NB4 (cell line): ENCODE results near the gene NAA40.

ENCODE experiments used
- DNase-seq: peaks from one replicate; pipeline ENCODE4 v3.0.0; 2010; ENCODE audit warnings: low read depth
- H3K4me3 ChIP-seq: one replicate; pipeline ENCODE4 v1.5.1; 2011; ENCODE audit warnings: mild to moderate bottlenecking, low read depth, low read length, moderate library complexity
- MYC ChIP-seq: IDR thresholded peaks from 2 replicates; pipeline ENCODE4 v1.6.1; 2011; ENCODE audit warnings: low read depth, low read length
- POLR2A ChIP-seq: IDR thresholded peaks from 2 replicates; pipeline ENCODE4 v1.6.1; 2011; ENCODE audit warnings: mild to moderate bottlenecking; ENCODE audit not compliant: insufficient read length; ENCODE audit errors: extremely low read depth
- TF ChIP-seq, protein P1 (sequence below): IDR thresholded peaks from one replicate; pipeline ENCODE4 v1.5.1; 2012; ENCODE audit warnings: low read depth, low read length
- TF ChIP-seq, protein P2 (sequence below): IDR thresholded peaks from 2 replicates; pipeline ENCODE4 v1.6.1; 2011; ENCODE audit warnings: low read depth, low read length

The NAA40 gene

DNA sequence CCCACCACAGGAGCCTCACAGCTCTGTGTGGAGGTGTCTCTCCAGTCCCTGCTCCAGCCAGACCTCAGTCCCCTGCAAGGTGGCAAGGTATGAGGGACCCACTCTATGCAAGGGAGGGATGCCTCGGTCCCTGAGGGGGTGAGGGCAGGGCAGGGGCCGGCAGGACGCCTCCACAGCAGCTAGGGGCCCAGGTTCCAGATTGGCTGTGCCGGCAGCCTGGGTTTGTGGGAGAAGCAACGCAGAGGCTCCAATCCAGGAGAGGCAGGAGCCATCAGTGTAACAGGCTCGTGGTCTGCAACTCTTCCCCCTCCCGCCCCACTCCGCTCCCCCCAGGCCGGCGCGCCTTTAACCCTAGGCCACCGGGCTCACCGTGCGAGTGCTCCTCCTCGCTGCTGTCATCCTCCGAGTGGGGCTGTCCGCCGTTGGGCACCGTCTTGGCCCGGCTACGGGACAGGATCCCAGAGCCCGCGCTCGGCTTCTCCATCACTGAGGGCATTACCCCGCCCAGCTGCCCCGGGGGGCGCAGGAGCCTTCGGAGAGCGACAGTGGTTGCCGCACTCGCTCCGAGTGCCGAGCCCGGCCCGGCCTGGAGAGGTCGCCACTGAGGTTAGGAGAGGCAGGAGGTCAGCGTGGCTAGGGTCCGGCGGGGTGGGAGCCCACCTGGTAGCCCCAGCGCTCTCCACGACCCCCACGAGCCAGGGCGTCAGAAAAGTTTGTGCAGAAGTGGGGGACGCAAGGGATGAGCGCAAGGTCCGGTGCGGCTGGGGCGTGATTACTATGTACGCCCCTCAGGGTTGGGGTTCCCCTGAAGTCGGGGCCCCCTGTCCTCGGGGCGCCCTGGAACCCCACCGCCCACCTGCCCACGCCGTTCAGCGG lies 22.6 kb upstream of the NAA40 start:
- TF ChIP-seq, protein P1, sequence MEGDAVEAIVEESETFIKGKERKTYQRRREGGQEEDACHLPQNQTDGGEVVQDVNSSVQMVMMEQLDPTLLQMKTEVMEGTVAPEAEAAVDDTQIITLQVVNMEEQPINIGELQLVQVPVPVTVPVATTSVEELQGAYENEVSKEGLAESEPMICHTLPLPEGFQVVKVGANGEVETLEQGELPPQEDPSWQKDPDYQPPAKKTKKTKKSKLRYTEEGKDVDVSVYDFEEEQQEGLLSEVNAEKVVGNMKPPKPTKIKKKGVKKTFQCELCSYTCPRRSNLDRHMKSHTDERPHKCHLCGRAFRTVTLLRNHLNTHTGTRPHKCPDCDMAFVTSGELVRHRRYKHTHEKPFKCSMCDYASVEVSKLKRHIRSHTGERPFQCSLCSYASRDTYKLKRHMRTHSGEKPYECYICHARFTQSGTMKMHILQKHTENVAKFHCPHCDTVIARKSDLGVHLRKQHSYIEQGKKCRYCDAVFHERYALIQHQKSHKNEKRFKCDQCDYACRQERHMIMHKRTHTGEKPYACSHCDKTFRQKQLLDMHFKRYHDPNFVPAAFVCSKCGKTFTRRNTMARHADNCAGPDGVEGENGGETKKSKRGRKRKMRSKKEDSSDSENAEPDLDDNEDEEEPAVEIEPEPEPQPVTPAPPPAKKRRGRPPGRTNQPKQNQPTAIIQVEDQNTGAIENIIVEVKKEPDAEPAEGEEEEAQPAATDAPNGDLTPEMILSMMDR = peak; percentile 71
- TF ChIP-seq MYC (no peak), POLR2A (no peak)
- TF ChIP-seq, protein P2, sequence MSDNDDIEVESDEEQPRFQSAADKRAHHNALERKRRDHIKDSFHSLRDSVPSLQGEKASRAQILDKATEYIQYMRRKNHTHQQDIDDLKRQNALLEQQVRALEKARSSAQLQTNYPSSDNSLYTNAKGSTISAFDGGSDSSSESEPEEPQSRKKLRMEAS = no peak
- DNase-seq = peak; percentile 79
- H3K4me3 ChIP-seq = peak overlapping the region; percentile 40

DNA sequence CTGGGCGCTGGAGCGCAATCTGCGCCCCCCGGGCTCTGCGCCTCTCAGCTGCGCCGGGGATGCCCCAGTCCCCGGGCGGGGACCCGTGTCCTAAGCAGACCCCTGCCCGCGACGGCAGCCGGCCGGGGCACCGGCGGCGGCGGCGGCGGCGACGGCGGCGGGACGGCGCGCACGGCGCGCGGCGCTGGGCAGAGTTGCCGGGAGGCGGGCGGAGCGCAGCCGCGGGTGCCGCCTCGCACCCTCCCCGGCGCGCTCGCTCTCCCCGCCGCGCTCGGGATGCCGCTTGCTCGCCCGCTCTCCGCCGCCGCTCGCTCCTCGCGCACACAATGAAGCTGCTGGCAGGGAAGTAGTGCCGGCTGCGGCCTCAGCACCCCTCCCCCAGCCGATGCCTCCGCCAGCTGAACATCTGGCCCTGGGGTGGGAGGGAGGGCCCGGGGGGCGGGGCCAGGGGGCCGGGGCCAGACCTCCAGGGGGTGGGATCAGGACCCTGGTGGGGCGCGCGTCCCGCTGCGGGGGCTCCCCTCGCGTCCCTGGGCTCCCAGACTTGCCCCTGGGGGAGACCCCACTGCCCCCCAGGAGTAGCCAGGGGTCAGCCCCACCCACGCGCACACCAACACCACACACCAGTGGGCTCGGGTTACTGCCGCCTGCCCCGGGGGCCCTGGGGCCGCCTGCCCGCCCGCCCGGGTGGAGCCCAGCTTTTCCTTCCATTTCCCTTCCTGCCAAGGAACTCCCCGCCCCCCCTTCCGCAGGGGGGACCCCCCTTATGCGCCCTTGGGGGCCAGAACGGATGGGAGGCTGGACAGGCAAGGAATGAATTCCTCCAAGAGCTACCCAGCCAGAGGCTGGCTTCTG lies 21.7 kb upstream of the NAA40 start, which contains the start of gene RCOR2:
Gene RCOR2 (minus strand): TSS at position 328 of the 855 bp plus-strand sequence. CDS start 708 bp downstream, outside the sequence.
- H3K4me3 ChIP-seq = peak within 1 kb of the TSS; percentile 54
- TF ChIP-seq, protein P1 = no peak
- peak; percentile 13 for TF ChIP-seq POLR2A
- peak; percentile 71 for TF ChIP-seq MYC
- TF ChIP-seq, protein P2 = peak; percentile 53
- DNase-seq = peak; percentile 94

DNA sequence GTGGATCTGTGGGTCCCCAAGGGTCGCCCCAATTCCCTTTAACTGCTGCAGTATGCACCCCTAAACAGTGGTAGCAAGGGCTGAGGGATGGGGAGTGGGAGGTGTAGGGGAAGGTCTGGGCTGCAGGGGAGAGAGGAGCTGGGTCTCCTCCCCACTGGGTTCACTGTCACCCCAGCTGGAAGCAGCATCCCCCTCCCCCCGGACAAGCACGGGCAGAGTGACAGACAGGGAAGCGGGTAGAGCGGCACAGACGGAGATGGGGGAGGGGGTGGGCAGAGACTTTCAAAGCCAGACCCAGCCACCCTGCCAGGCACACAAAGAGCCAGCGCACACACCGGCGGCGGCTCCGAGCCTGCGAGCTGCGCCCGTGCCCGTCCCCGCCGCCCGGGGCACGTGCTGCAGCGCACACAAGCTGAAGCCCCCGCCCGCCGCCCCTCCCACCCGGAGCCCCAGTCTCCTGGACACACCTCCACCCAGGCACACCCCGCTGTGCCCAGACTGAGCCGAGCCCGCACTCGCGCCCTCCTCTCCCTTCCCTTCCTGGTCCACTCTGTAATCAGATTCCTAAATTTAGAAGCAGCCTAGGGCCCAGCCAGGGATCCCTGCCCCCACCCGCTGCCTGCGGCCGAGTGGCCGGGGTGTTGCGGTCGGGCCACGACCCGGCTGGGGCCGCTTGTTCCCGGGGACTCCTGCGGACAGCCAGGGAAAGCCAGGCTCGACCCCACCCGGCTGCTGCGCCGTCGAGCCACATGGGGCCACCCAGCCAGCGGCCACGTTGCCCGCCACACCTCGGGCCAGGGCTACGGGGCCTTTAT lies 20.9 kb upstream of the NAA40 start:
- peak; percentile 83 for DNase-seq
- H3K4me3 ChIP-seq = peak overlapping the region; percentile 54

DNA sequence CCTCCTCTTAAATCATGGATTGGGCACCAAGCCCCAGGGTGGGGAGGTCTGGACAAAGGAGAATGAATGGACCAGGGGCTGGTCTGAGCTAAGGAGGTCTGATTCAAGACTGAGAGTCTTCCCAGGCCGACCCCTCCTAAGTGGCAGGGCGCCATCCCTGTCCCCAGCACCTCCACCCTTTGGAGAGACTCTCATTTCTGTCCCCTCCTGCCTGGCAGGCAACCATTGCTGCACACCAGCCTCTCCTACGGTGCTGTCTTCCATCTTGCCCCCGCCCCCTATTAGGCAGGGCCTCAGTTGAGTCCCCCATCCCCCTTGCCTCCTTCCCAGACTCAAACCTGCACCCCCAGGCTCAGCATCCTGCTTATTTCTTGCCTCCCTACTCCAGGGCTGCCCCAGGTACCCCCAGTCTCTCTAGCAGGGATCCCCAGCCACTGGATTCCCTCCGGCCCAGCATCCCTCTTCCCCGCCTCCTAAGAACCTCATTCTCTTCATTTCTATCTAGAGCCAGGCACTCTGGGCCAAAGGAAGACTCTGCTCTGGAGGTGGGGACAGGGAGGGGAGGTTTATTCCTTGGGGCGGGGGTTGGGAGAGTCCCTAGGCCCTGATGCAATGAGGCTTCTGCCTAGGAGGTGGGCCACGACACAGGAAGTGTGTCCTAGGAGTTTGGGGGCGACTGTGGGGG lies 20.2 kb upstream of the NAA40 start:
- peak; percentile 68 for DNase-seq
- TF ChIP-seq, protein P2 = 0 out of 2 replicates have a peak, but pooled peaks have one; percentile 23
- TF ChIP-seq MYC = no peak
- peak overlapping the region; percentile 25 for H3K4me3 ChIP-seq

More for the DNA sequence above, 20.9 kb upstream of the NAA40 start:
- TF ChIP-seq, protein P1 = no peak
- TF ChIP-seq, protein P2 = no peak
- TF ChIP-seq POLR2A = peak; percentile 10

DNA sequence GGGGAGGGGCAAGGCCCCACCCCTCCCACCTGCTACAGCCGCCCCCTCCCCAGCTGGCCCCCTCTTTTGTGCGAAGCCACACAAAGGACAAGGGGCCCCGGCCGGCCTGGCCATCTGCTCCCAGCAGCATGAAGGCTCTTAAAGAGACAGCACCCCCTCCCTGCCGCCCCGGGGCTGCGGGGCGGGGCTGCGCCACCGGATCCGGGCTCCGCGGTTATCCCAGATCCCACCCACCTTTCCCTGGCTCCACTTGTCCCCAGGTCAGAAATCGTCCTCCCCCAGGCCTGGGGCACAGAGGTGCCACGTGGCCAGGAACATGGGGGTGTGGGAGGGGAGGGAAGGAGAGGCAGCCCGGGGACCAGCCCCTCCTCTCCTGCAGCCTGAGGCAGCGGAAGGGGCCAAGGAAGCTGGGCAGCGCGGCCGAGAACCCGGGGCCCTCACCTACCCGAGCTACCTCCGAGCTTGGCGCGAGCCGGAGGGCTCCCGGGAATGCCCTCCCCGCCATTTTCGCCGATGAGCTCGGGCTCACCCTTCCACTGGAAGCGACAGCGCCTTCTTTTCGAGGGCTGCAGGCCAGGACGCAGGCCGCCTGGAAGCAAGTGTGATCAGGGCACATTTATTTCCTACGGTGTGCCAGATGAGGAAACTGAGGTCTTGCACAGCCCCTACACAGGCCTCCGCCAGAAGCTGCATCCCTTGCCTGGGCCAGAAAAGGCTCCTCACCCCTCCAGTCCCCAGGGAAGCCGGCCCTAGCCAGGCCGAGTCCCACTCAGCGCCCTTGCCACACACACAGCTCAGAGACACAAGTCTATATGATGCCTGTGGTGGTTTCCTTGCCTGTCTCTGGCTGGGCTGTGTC lies 19.3 kb upstream of the NAA40 start:
- H3K4me3 ChIP-seq = peak overlapping the region; percentile 30
- TF ChIP-seq POLR2A (no peak), MYC (peak; percentile 58; the same call in 1 of the 2 replicates)
- TF ChIP-seq, protein P2 = peak; percentile 69
- TF ChIP-seq, protein P1 = no peak
- DNase-seq = peak; percentile 77
